GM12878 (cell line): ENCODE results near the gene SERPINE1. TPM values are rescaled to one million over a fixed set of nuclear protein-coding genes. Genes with fewer than 3 reads are reported as not detected.

ENCODE experiments used
- ATAC-seq: fragments of 200-7000 bp; cut with Tn5 transposase; 3 replicates; pipeline ENCODE4 v1.9.1; 2020; ENCODE audit warnings: mild to moderate bottlenecking, moderate library complexity
- BruUV-seq: library from RNA; stranded (reverse); fragments of 400-500 nt; replicated peaks from 2 replicates; lab custom pipeline; 2021; lab: Mats Ljungman, UMichigan
- CTCF ChIA-PET: fragments of 300-600 bp; sonication (Branson Sonifier 250); formaldehyde crosslinking; extraction: SDS; loops from one replicate; lab custom pipeline; 2021; ENCODE audit warnings: inconsistent platforms; lab: Yijun Ruan, JAX
- POLR2A ChIA-PET: fragments of 350-600 bp; formaldehyde crosslinking; extraction: SDS; loops from one replicate; lab custom pipeline; 2021; ENCODE audit warnings: inconsistent platforms; lab: Charles Lee
- RAD21 ChIA-PET: fragments of 300-600 bp; sonication (Branson Sonifier 250); formaldehyde crosslinking; loops from one replicate; lab custom pipeline; 2023; ENCODE audit warnings: antibody characterized with exemption; ENCODE audit not compliant: unreplicated experiment; lab: Charles Lee
- SMC1A ChIA-PET: fragments of 300-600 bp; sonication (Branson Sonifier 250); formaldehyde crosslinking; loops from one replicate; lab custom pipeline; 2023; ENCODE audit not compliant: unreplicated experiment, uncharacterized antibody; lab: Charles Lee
- DNase-seq: peaks from one replicate; pipeline ENCODE4 v3.0.0-alpha.2; 2011; ENCODE audit warnings: low read depth, low spot score
- FAIRE-seq: peaks from 3 replicates; lab custom pipeline; 2011; peaks lifted over from hg19 to GRCh38; lab: Jason Lieb, UNC
- H2AFZ ChIP-seq: 2 replicates; pipeline ENCODE4 v1.6.0; 2011; ENCODE audit warnings: low read depth, low read length, control low read depth; ENCODE audit not compliant: control insufficient read depth
- H3K27ac ChIP-seq: 2 replicates; pipeline ENCODE4 v1.5.1; 2011; ENCODE audit warnings: control low read depth; ENCODE audit not compliant: control insufficient read depth, insufficient read depth
- H3K27me3 ChIP-seq, 2 experiments: replicated peaks in 1 of 2; 2 replicates each; pipeline versions ENCODE4 v1.6.0 to v1.6.1; 2011; ENCODE audit warnings: low read length in 1 of 2; ENCODE audit not compliant: control insufficient read depth in 2 of 2, insufficient read depth in 2 of 2
- H3K36me3 ChIP-seq, 2 experiments: 2 replicates each; pipeline ENCODE4 v1.5.1; 2011; ENCODE audit warnings: low read length in 1 of 2; ENCODE audit not compliant: control insufficient read depth in 2 of 2, insufficient read depth in 2 of 2
- H3K4me1 ChIP-seq: 2 replicates; pipeline ENCODE4 v1.6.1; 2011; ENCODE audit warnings: mild to moderate bottlenecking, low read length, moderate library complexity, mixed read lengths; ENCODE audit not compliant: control insufficient read depth, insufficient read depth
- H3K4me2 ChIP-seq: 2 replicates; pipeline ENCODE4 v1.6.0; 2011; ENCODE audit warnings: control low read depth; ENCODE audit not compliant: control insufficient read depth, insufficient read depth
- H3K4me3 ChIP-seq: fragments of 200-600 bp; sonication (generic); 2 replicates; pipeline ENCODE4 v1.5.1; 2016
- H3K79me2 ChIP-seq: 2 replicates; pipeline ENCODE4 v1.6.0; 2011; ENCODE audit warnings: low read length; ENCODE audit not compliant: control insufficient read depth, insufficient read depth
- H3K9ac ChIP-seq: 2 replicates; pipeline ENCODE4 v1.8.0; 2011; ENCODE audit warnings: low read length, control low read depth, mixed read lengths; ENCODE audit not compliant: control insufficient read depth, insufficient read depth
- H3K9me3 ChIP-seq: replicated peaks from 3 replicates; pipeline ENCODE4 v1.5.1; 2011; ENCODE audit warnings: mild to moderate bottlenecking, low read length; ENCODE audit not compliant: control insufficient read depth, insufficient read depth
- H4K20me1 ChIP-seq: 2 replicates; pipeline ENCODE4 v1.6.0; 2011; ENCODE audit not compliant: control insufficient read depth, insufficient read depth
- CBFB ChIP-seq: IDR thresholded peaks from 2 replicates; pipeline ENCODE4 v1.6.1; 2016; ENCODE audit warnings: antibody characterized with exemption, low read depth
- CHD2 ChIP-seq: IDR thresholded peaks from 2 replicates; pipeline ENCODE4 v1.6.1; 2011; ENCODE audit warnings: low read depth, low read length, improper control_type of control experiment, borderline replicate concordance
- GATAD2B ChIP-seq: fragments of 450-650 bp; conservative IDR thresholded peaks from 2 replicates; pipeline ENCODE4 v1.6.1; 2017; ENCODE audit warnings: low read depth, mild to moderate bottlenecking, moderate library complexity
- NR2C2 ChIP-seq: IDR thresholded peaks from 2 replicates; pipeline ENCODE4 v1.6.1; 2011; ENCODE audit warnings: borderline replicate concordance, low read depth; ENCODE audit not compliant: control insufficient read depth, insufficient read length
- PAX8 ChIP-seq: fragments of 450-650 bp; IDR thresholded peaks from 2 replicates; pipeline ENCODE4 v1.6.1; 2017; ENCODE audit warnings: mild to moderate bottlenecking, moderate library complexity
- SIX5 ChIP-seq: IDR thresholded peaks from 2 replicates; pipeline ENCODE4 v1.6.1; 2011; ENCODE audit warnings: mild to moderate bottlenecking, low read depth, low read length, moderate library complexity; ENCODE audit not compliant: severe bottlenecking
- SPI1 ChIP-seq: IDR thresholded peaks from 2 replicates; pipeline ENCODE4 v1.6.1; 2011; ENCODE audit warnings: low read depth, mild to moderate bottlenecking, low read length, moderate library complexity, borderline replicate concordance; ENCODE audit not compliant: insufficient read depth
- SRF ChIP-seq, 2 experiments: IDR thresholded peaks; 2 replicates each; pipeline ENCODE4 v1.6.1; 2011; ENCODE audit warnings: low read depth in 2 of 2, low read length in 2 of 2, mild to moderate bottlenecking in 1 of 2, moderate library complexity in 1 of 2
- SUZ12 ChIP-seq: fragments of 200-600 bp; sonication (generic); IDR thresholded peaks from one replicate; pipeline ENCODE4 v1.6.1; 2018; ENCODE audit warnings: antibody characterized with exemption, mild to moderate bottlenecking; ENCODE audit not compliant: unreplicated experiment
- ZNF207 ChIP-seq: fragments of 450-650 bp; IDR thresholded peaks from 2 replicates; pipeline ENCODE4 v1.6.1; 2014; ENCODE audit warnings: antibody characterized with exemption, mild to moderate bottlenecking, borderline replicate concordance
- WGBS: methylation state at CpG from one replicate; pipeline ENCODE4 v1.1.6; 2016; ENCODE audit warnings: low lambda C conversion rate; ENCODE audit not compliant: insufficient replicate concordance, insufficient coverage; ENCODE audit errors: missing lambda C conversion rate; 5-methylcytosine and 5-hydroxymethylcytosine counted together
- in situ Hi-C: fragments of 300-500 bp; cut with MboI; formaldehyde crosslinking; loops from 9 replicates; pipeline ENCODE4 v1.14.3; 2018; ENCODE audit warnings: mixed read lengths
- intact Hi-C: fragments of 100-400 bp; cut with micrococcal nuclease; formaldehyde crosslinking; loops from one replicate; pipeline ENCODE4 v1.14.2; 2022; ENCODE audit not compliant: unreplicated experiment
- polyA plus RNA-seq, 11 experiments: library from polyadenylated mRNA; depleted of rRNA in 4 of 11; unstranded in 6 of 11; stranded (reverse) in 5 of 11; fragments of >200 nt; fragmentation: Nextera tagmentation in 4 of 11; fragmentation: Illumina TruSeq in 1 of 11; extraction: Ambion mirVana in 4 of 11; extraction: Trizol in 1 of 11; gene quantifications; 1 replicate in 1 of 11; 2 replicates in 10 of 11; pipeline versions ENCODE4 v1.2.1 to v1.2.3, GENCODE V29; 2011 to 2016; ENCODE audit warnings: inconsistent platforms in 2 of 11, missing spikeins in 2 of 11, low read depth in 1 of 11
- total RNA-seq, 4 experiments: library from RNA; depleted of rRNA in 3 of 4; stranded (reverse); fragments of >200 nt in 3 of 4; fragmentation: Illumina TruSeq in 1 of 4; extraction: Trizol in 1 of 4; gene quantifications; 2 replicates each; pipeline versions ENCODE4 v1.2.1 to v1.2.3, GENCODE V29; 2013 to 2021
- TF ChIP-seq, protein P1 (sequence below): fragments of 450-650 bp; formaldehyde crosslinking; IDR thresholded peaks from 2 replicates; pipeline ENCODE4 v1.5.0; 2022; ENCODE audit warnings: mild to moderate bottlenecking, missing genetic modification characterization
- TF ChIP-seq, protein P2 (sequence below): fragments of 150-350 bp; IDR thresholded peaks from 2 replicates; pipeline ENCODE4 v1.6.1; 2016; ENCODE audit warnings: low read depth, low read length
- TF ChIP-seq, protein P3 (sequence below): fragments of 450-650 bp; IDR thresholded peaks from 2 replicates; pipeline ENCODE4 v1.6.1; 2016; ENCODE audit warnings: mild to moderate bottlenecking
- TF ChIP-seq, protein P4 (sequence below): IDR thresholded peaks from 2 replicates; pipeline ENCODE4 v1.6.1; 2012; ENCODE audit warnings: low read depth, low read length, improper control_type of control experiment

SERPINE1 gene
- total and polyA plus RNA-seq, 10 of the 15 experiments (the other 5 are each of a cell fraction or from before 2014, with no cell fraction given) = 0.20 to 2.4 (median 0.44) TPM

DNA sequence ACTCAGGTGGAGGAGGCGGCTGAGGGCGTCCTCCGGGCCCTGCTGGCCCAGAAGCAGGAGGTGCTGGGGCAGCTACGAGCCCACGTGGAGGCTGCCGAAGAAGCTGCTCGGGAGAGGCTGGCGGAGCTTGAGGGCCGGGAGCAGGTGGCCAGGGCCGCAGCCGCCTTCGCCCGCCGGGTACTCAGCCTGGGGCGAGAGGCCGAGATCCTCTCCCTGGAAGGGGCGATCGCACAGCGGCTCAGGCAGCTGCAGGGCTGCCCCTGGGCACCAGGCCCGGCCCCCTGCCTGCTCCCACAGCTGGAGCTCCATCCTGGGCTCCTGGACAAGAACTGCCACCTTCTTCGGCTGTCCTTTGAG, 38.9 kb upstream of the SERPINE1 start:
- no peak overlapping the region for H3K4me3 ChIP-seq
- no peaks in the 10 kb centered on the region for H3K9me3 ChIP-seq
- no peak overlapping the region for H3K27ac ChIP-seq
- no peaks in the 10 kb centered on the region for H3K27me3 ChIP-seq
- 96% methylated on average over 16 of the region's 21 CpGs for WGBS
- H3K36me3 ChIP-seq = peaks cover 7 to 11% of the 10 kb centered on the region in 2 experiments; a peak in 3 of 4 replicates
- H3K4me1 ChIP-seq = peaks cover 14% of the 10 kb centered on the region
- POLR2A ChIA-PET = no interaction called here
- no TSS peak for BruUV-seq
- SMC1A ChIA-PET = no interaction called here
- FAIRE-seq (no peak), DNase-seq (no peak), ATAC-seq (no peak)
- H3K9ac ChIP-seq = no peak overlapping the region
- H4K20me1 ChIP-seq = no peaks in the 10 kb centered on the region
- in situ Hi-C loops = no loop called here
- CTCF ChIA-PET = interaction anchor here (0.6 to 1.2 kb wide), 2 partner anchors 11 to 218 kb away, joined by 3 to 4 read pairs; no protein-coding TSS in a partner anchor
- H3K4me2 ChIP-seq = no peak overlapping the region
- no peak overlapping the region for H2AFZ ChIP-seq
- RAD21 ChIA-PET = no interaction called here
- H3K79me2 ChIP-seq = peaks cover 36% of the 10 kb centered on the region
- intact Hi-C loops = loop anchor here (5.0 kb wide), 2 partner anchors 34 to 49 kb away; no protein-coding TSS in a partner anchor
- TF ChIP-seq PAX8 (no peak), SRF (IDR thresholded peaks at IDR 0.05; ENCODE audit: low read depth in 2 of 2, low read length in 2 of 2) (no peak), SUZ12 (no peak), ZNF207 (no peak), CBFB (no peak), SPI1 (no peak), NR2C2 (no peak), GATAD2B (no peak), CHD2 (no peak), SIX5 (no peak)
- TF ChIP-seq, protein P1, sequence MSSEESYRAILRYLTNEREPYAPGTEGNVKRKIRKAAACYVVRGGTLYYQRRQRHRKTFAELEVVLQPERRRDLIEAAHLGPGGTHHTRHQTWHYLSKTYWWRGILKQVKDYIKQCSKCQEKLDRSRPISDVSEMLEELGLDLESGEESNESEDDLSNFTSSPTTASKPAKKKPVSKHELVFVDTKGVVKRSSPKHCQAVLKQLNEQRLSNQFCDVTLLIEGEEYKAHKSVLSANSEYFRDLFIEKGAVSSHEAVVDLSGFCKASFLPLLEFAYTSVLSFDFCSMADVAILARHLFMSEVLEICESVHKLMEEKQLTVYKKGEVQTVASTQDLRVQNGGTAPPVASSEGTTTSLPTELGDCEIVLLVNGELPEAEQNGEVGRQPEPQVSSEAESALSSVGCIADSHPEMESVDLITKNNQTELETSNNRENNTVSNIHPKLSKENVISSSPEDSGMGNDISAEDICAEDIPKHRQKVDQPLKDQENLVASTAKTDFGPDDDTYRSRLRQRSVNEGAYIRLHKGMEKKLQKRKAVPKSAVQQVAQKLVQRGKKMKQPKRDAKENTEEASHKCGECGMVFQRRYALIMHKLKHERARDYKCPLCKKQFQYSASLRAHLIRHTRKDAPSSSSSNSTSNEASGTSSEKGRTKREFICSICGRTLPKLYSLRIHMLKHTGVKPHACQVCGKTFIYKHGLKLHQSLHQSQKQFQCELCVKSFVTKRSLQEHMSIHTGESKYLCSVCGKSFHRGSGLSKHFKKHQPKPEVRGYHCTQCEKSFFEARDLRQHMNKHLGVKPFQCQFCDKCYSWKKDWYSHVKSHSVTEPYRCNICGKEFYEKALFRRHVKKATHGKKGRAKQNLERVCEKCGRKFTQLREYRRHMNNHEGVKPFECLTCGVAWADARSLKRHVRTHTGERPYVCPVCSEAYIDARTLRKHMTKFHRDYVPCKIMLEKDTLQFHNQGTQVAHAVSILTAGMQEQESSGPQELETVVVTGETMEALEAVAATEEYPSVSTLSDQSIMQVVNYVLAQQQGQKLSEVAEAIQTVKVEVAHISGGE (CRISPR knock-in tag) = no peak
- TF ChIP-seq, protein P2, sequence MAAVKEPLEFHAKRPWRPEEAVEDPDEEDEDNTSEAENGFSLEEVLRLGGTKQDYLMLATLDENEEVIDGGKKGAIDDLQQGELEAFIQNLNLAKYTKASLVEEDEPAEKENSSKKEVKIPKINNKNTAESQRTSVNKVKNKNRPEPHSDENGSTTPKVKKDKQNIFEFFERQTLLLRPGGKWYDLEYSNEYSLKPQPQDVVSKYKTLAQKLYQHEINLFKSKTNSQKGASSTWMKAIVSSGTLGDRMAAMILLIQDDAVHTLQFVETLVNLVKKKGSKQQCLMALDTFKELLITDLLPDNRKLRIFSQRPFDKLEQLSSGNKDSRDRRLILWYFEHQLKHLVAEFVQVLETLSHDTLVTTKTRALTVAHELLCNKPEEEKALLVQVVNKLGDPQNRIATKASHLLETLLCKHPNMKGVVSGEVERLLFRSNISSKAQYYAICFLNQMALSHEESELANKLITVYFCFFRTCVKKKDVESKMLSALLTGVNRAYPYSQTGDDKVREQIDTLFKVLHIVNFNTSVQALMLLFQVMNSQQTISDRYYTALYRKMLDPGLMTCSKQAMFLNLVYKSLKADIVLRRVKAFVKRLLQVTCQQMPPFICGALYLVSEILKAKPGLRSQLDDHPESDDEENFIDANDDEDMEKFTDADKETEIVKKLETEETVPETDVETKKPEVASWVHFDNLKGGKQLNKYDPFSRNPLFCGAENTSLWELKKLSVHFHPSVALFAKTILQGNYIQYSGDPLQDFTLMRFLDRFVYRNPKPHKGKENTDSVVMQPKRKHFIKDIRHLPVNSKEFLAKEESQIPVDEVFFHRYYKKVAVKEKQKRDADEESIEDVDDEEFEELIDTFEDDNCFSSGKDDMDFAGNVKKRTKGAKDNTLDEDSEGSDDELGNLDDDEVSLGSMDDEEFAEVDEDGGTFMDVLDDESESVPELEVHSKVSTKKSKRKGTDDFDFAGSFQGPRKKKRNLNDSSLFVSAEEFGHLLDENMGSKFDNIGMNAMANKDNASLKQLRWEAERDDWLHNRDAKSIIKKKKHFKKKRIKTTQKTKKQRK = no peak
- TF ChIP-seq, protein P3, sequence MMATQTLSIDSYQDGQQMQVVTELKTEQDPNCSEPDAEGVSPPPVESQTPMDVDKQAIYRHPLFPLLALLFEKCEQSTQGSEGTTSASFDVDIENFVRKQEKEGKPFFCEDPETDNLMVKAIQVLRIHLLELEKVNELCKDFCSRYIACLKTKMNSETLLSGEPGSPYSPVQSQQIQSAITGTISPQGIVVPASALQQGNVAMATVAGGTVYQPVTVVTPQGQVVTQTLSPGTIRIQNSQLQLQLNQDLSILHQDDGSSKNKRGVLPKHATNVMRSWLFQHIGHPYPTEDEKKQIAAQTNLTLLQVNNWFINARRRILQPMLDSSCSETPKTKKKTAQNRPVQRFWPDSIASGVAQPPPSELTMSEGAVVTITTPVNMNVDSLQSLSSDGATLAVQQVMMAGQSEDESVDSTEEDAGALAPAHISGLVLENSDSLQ = no peak
- TF ChIP-seq, protein P4, sequence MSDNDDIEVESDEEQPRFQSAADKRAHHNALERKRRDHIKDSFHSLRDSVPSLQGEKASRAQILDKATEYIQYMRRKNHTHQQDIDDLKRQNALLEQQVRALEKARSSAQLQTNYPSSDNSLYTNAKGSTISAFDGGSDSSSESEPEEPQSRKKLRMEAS = no peak
